GM12875 (cell line): ENCODE measurements around the gene TDRD15.
"Not testable (repeated sequence)": the region's sequence is repeated elsewhere in the genome, so short reads cannot be mapped to it uniquely, and the experiment has no call there.

Experiments used
- H3K4me3 ChIP-seq: one replicate; pipeline ENCODE4 v1.5.1; 2011; ENCODE audit warnings: low read depth, low read length, control low read depth
- TF ChIP-seq, protein P1 (sequence below): IDR thresholded peaks from 2 replicates; pipeline ENCODE4 v1.5.1; 2011; ENCODE audit warnings: low read depth, mild to moderate bottlenecking, control low read depth, inconsistent platforms, low read length, moderate library complexity, borderline replicate concordance; ENCODE audit not compliant: insufficient read depth

TDRD15 gene

DNA sequence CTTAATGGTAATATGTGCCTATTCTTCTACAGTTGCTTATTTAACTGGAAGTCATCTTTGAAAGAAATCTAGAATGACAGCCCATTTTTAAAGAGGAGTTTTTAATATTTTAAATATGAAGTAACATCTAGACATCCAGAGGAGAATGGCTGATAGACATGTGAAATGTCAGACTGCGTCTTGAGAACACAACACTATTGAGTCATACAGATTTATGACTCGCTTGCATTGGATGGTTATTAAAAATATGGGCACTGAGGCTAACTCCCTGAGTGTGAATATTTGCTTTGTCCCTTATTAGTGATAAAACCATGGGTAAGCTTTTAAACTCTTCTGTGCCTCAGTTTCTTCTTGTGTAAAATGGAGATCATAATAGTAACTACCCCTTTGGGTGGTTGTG lies 22.9 kb downstream of the TDRD15 start:
- TF ChIP-seq, protein P1, sequence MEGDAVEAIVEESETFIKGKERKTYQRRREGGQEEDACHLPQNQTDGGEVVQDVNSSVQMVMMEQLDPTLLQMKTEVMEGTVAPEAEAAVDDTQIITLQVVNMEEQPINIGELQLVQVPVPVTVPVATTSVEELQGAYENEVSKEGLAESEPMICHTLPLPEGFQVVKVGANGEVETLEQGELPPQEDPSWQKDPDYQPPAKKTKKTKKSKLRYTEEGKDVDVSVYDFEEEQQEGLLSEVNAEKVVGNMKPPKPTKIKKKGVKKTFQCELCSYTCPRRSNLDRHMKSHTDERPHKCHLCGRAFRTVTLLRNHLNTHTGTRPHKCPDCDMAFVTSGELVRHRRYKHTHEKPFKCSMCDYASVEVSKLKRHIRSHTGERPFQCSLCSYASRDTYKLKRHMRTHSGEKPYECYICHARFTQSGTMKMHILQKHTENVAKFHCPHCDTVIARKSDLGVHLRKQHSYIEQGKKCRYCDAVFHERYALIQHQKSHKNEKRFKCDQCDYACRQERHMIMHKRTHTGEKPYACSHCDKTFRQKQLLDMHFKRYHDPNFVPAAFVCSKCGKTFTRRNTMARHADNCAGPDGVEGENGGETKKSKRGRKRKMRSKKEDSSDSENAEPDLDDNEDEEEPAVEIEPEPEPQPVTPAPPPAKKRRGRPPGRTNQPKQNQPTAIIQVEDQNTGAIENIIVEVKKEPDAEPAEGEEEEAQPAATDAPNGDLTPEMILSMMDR, result no peak
- H3K4me3 ChIP-seq, result no peak overlapping the region

GRCh38 chr2:21148718-21149117 lies 24.9 kb downstream of the TDRD15 start:
- TF ChIP-seq, protein P1, result no peak
- H3K4me3 ChIP-seq, result no peak overlapping the region

- not testable (repeated sequence) for H3K4me3 ChIP-seq
These were observed 27.5 kb downstream of the TDRD15 start for GRCh38 chr2:21151234-21151633.

- H3K4me3 ChIP-seq, result no peak overlapping the region
- TF ChIP-seq, protein P1, result no peak
These were observed 31.8 kb downstream of the TDRD15 start for GRCh38 chr2:21155365-21156136.

DNA sequence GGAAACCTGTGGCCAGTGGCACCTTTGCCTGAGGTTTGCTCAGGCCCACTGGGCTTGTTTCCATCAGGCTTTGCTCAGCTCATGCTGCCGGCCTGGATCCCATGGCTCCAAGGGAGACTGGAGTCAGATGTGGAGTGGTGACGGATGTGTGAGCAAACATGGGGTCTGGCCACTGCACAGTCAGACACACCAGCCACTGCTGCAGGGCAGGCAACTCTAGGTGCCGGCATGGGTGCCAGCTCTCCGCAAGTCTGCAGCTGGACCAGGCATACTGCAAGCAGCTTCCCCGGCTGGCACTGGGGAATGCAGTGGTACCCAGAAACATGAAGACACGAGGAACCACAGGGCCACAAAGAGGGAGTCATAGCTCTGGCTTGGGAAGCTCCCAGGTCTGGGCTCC lies 37.4 kb downstream of the TDRD15 start:
- TF ChIP-seq, protein P1, result no peak

GRCh38 chr2:21161832-21162614 lies 38.3 kb downstream of the TDRD15 start:
- TF ChIP-seq, protein P1, result no peak
- H3K4me3 ChIP-seq, result no peak overlapping the region

More for the DNA sequence above, 37.4 kb downstream of the TDRD15 start:
- H3K4me3 ChIP-seq, result no peak overlapping the region

- no peak overlapping the region for H3K4me3 ChIP-seq
- TF ChIP-seq, protein P1, result no peak
These were observed 38.8 kb downstream of the TDRD15 start for GRCh38 chr2:21162615-21162878.
